HUES48 (cell line): ENCODE data around the gene CD99.
"Not testable (repeated sequence)": the region's sequence is repeated elsewhere in the genome, so short reads cannot be mapped to it uniquely, and the experiment has no call there.

Experiments
- H3K27ac ChIP-seq: one replicate; pipeline ENCODE4 v1.7.0; 2013; ENCODE audit warnings: low read depth, low read length, inconsistent platforms
- H3K27me3 ChIP-seq: 2 replicates; pipeline ENCODE4 v1.6.1; 2013; ENCODE audit warnings: mild to moderate bottlenecking, low read length; ENCODE audit not compliant: control insufficient read depth, insufficient read depth
- H3K36me3 ChIP-seq: 2 replicates; pipeline ENCODE4 v1.6.1; 2013; ENCODE audit warnings: low read length; ENCODE audit not compliant: control insufficient read depth, insufficient read depth
- H3K4me1 ChIP-seq: 2 replicates; pipeline ENCODE4 v1.6.1; 2013; ENCODE audit warnings: mild to moderate bottlenecking, low read length; ENCODE audit not compliant: control insufficient read depth, insufficient read depth
- H3K4me3 ChIP-seq: 2 replicates; pipeline ENCODE4 v1.5.1; 2013; ENCODE audit warnings: mild to moderate bottlenecking, low read depth, low read length
- H3K9ac ChIP-seq: 2 replicates; pipeline ENCODE4 v1.6.1; 2013; ENCODE audit warnings: mild to moderate bottlenecking, low read depth, low read length, moderate library complexity
- H3K9me3 ChIP-seq: 2 replicates; pipeline ENCODE4 v1.6.1; 2013; ENCODE audit warnings: low read length; ENCODE audit not compliant: control insufficient read depth, insufficient read depth

Gene CD99

GRCh38 chrX:2675657-2676200, 15.4 kb upstream of the CD99 start:
- H3K4me3 ChIP-seq, H3K9ac ChIP-seq, H3K27ac ChIP-seq: not testable (repeated sequence)

DNA sequence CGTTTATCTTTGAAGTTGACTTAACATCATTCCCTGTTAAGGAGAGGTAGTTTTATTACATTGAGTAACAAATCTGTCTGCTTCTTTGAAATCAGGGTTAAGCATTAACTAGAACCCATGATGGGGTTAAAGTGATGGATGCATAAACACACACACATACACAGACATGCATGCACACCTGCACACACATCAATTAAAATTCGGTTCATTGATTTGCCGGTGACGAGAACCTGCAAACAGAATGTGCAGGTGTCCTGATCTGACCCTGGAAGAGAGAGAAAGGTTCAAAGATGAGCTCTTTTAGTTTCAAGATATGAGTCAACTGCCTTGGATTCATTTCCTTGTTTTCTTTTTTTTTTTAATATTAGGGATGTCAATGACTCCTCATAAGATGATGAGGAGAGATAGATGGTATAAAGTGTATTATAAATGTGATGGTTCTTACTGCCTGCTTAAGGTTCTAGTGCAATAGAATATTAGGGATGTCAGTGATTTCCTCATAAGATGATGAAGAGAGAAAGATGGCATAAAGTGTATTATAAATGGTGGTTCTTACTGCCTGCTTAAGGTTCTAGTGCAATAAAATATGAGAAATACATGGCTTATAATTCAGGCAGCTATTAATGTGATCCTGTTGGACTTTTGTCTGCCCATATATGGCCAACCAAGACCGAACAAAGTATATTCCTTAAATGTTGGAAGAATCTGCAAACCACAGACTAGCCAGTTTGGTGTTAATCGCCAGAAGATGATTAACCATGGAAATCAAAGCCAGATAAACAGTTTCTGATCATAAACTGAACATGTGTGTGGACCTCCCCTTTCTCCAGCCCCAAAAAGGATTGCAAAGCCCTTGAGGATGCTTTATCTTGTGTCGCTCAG, 14.1 kb upstream of the CD99 start:
- H3K27me3 ChIP-seq = no peaks in the 10 kb centered on the region
- H3K9me3 ChIP-seq = no peaks in the 10 kb centered on the region
- H3K4me3 ChIP-seq = no peak overlapping the region
- no peak overlapping the region for H3K27ac ChIP-seq
- no peak overlapping the region for H3K9ac ChIP-seq
- no peaks in the 10 kb centered on the region for H3K36me3 ChIP-seq
- H3K4me1 ChIP-seq = no peaks in the 10 kb centered on the region

More at GRCh38 chrX:2675657-2676200, 15.4 kb upstream of the CD99 start:
- H3K9me3 ChIP-seq, H3K4me1 ChIP-seq, H3K27me3 ChIP-seq, H3K36me3 ChIP-seq: not testable (repeated sequence)

GRCh38 chrX:2677764-2678163, 13.3 kb upstream of the CD99 start:
- no peaks in the 10 kb centered on the region for H3K36me3 ChIP-seq
- H3K9ac ChIP-seq = no peak overlapping the region
- no peaks in the 10 kb centered on the region for H3K27me3 ChIP-seq
- no peak overlapping the region for H3K4me3 ChIP-seq
- no peak overlapping the region for H3K27ac ChIP-seq
- no peaks in the 10 kb centered on the region for H3K9me3 ChIP-seq
- H3K4me1 ChIP-seq = no peaks in the 10 kb centered on the region

- Histone ChIP-seq H3K27ac (no peak overlapping the region), H3K4me1 (no peaks in the 10 kb centered on the region), H3K4me3 (no peak overlapping the region), H3K9ac (no peak overlapping the region), H3K27me3 (no peaks in the 10 kb centered on the region), H3K9me3 (no peaks in the 10 kb centered on the region), H3K36me3 (no peaks in the 10 kb centered on the region)
Observed at GRCh38 chrX:2678583-2678982, 12.5 kb upstream of the CD99 start.

- H3K27me3 ChIP-seq = no peaks in the 10 kb centered on the region
- no peak overlapping the region for H3K4me3 ChIP-seq
- no peaks in the 10 kb centered on the region for H3K4me1 ChIP-seq
- no peaks in the 10 kb centered on the region for H3K9me3 ChIP-seq
- no peak overlapping the region for H3K9ac ChIP-seq
- no peak overlapping the region for H3K27ac ChIP-seq
- H3K36me3 ChIP-seq = no peaks in the 10 kb centered on the region
Observed at GRCh38 chrX:2679534-2680485, 11.3 kb upstream of the CD99 start.

DNA sequence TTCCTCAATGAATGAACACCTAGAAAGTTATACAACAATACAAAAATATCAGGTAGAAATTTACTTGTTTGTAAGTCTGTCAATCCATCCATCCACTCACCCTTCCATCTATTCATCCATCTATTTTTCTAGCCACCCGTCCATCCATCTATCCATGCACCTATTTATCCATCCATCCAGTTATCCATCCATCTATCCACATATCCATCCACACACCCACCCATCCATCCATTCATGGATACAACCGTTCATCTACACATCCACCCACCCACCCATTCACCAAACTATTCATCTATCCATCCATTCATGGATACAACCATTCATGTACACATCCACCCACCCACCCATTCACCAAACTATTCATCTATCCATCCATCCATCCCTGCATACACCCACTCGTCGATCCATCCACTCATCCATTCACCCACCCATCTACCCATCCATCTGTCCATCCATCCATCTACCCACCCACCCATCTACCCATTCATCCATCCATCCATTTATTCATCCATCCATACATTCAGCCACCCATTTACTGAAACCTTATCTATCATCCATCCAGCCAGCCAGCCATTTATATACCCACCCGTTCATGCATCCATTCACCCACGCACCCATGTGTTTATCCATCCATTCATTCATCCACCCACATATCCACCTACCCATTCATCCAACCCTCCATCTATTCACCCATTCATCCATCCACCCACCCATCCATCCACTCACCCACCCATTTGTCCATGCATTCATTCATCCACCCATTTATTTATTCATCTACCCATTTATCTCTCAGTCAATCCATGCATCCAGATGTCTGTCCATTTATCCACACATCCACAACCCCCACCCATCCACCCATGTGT, 10.4 kb upstream of the CD99 start:
- Histone ChIP-seq H3K9ac (no peak overlapping the region), H3K9me3 (no peaks in the 10 kb centered on the region), H3K4me1 (no peaks in the 10 kb centered on the region), H3K27ac (no peak overlapping the region), H3K27me3 (no peaks in the 10 kb centered on the region), H3K36me3 (no peaks in the 10 kb centered on the region), H3K4me3 (no peak overlapping the region)

DNA sequence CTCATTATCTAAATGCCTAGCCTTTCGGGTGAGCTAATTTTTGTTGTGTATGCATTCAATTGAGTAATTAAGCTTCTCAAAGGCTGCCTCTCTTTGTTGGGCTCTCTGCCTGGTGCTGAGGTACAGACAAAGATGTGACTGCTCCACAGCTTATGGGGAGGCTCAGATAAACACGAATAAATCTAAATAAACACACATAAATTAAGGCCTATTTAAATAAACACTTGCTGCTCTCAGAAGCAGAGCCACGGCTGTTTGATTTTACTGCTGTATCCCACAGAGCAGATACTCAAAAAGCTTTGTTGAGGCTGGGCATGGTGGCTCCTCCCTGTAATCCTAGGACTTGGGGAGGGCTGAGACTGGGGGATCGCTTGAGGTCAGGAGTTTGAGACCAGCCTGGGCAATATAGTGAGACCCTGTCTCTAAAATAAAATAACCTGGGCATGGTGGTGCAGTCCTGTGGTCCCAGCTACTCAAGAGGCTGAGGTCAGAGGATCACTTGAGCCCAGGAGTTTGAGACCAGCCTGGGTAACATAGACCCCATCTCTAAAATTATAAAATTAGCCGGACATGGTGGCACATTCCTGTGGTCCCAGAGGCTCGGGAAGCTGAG, 8.4 kb upstream of the CD99 start:
- no peak overlapping the region for H3K4me3 ChIP-seq
- 0 out of 2 replicates have a peak, but pooled peaks cover 5% of the 10 kb centered on the region for H3K27me3 ChIP-seq
- no peaks in the 10 kb centered on the region for H3K36me3 ChIP-seq
- no peak overlapping the region for H3K9ac ChIP-seq
- no peaks in the 10 kb centered on the region for H3K4me1 ChIP-seq
- H3K27ac ChIP-seq = no peak overlapping the region
- no peaks in the 10 kb centered on the region for H3K9me3 ChIP-seq

DNA sequence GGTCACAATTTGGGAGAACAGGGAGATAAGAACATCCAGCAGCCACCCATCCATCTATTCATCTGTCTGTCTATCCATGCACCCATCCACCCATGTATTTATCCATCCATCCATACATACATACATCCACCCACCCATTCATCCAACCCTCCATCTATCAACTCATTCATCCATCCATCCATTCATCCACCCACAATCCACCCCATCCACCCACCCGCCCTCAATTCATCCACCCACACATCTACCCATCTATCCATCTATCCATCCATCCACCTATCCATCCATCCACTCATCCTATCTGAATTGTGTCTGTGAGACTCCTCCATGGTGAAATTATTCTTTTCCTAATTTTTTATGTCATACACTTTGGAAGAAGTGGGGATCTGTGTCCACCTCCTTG, 6.8 kb upstream of the CD99 start:
- peaks cover 8% of the 10 kb centered on the region for H3K27me3 ChIP-seq
- no peak overlapping the region for H3K4me3 ChIP-seq
- no peaks in the 10 kb centered on the region for H3K4me1 ChIP-seq
- no peaks in the 10 kb centered on the region for H3K9me3 ChIP-seq
- no peaks in the 10 kb centered on the region for H3K36me3 ChIP-seq
- H3K9ac ChIP-seq = no peak overlapping the region
- no peak overlapping the region for H3K27ac ChIP-seq

GRCh38 chrX:2685886-2686285, 5.2 kb upstream of the CD99 start:
- H3K27ac ChIP-seq = no peak overlapping the region
- no peaks in the 10 kb centered on the region for H3K9me3 ChIP-seq
- no peaks in the 10 kb centered on the region for H3K4me1 ChIP-seq
- no peak overlapping the region for H3K4me3 ChIP-seq
- no peak overlapping the region for H3K9ac ChIP-seq
- H3K36me3 ChIP-seq = no peaks in the 10 kb centered on the region
- H3K27me3 ChIP-seq = peaks cover 19% of the 10 kb centered on the region
